NAMALWA (cell line): ENCODE results near the gene NCOA1.

Experiments
- DNase-seq: peaks from one replicate; pipeline ENCODE4 v3.0.0-alpha.2; 2015; ENCODE audit warnings: low spot score

The NCOA1 gene

DNA sequence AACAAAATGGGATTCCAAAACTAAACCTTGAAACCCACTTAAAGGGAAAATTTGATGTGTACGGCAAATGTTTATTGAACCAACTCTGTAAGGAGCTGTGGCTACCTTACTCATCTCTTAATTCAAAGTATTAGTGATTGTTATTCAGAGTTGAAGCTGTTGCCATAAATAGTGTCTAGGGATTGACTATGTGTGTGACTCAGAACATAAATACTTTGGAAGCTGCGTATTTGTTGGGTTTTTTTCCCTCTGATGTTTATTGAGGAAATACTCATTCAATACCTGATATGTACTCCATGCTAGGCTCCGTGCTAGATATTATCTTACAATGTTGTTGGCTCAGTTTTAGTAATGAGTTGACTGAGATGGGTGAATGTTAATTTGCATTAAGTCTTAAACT, 211.7 kb downstream of the NCOA1 start:
- no peak for DNase-seq

DNA sequence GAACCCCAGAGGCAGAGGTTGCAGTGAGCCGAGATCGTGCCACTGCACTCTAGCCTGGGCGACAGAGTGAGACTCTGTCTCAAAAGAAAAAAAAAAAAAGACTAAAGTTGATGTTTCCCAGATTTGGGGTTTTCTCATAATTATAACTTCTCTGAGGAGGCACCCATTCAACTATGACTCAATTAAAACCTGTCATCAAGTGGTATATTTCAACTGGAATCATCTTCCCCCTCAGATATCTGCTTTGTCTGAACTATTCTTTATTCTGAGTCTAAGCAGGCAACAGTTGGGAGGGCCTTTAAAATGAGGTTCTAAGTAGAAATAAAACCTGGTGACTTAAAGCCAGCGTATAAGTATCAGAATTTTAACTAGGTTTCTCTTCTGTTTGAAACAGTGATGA, 213.6 kb downstream of the NCOA1 start:
- no peak for DNase-seq

DNA sequence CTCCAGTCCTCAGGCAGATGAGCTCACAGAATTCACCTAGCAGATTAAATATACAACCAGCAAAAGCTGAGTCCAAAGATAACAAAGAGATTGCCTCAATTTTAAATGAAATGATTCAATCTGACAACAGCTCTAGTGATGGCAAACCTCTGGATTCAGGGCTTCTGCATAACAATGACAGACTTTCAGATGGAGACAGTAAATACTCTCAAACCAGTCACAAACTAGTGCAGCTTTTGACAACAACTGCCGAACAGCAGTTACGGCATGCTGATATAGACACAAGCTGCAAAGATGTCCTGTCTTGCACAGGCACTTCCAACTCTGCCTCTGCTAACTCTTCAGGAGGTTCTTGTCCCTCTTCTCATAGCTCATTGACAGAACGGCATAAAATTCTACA, 216.1 kb downstream of the NCOA1 start:
- no peak for DNase-seq

DNA sequence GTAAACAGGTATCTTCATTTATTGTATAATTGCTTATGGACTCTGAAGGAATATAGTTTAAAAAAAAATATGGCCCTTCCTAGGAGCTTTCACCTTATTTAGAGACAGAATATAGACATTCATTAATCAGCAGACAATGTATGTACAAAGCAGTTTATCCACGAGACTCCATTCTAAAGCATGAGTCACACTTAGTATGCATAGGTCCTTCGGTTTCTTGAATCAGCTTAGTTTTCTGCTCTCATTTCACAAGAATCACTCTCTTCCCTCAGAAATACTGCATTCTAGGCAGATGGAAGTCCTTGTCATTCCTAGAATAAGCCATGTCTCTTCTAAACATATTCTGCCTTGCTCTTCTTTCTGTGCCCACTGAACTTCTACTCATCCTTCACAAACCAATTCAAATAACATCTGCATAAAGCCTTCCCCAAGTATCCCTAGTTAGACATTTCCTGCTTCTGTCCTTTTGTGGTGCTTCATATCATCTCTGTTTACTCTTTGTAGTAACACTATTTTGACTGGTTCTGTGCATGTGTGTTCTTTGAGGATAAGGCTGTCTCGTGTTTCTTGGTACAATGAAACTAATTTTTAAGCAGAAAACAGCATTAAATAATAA, 217.6 kb downstream of the NCOA1 start:
- DNase-seq: no peak

DNA sequence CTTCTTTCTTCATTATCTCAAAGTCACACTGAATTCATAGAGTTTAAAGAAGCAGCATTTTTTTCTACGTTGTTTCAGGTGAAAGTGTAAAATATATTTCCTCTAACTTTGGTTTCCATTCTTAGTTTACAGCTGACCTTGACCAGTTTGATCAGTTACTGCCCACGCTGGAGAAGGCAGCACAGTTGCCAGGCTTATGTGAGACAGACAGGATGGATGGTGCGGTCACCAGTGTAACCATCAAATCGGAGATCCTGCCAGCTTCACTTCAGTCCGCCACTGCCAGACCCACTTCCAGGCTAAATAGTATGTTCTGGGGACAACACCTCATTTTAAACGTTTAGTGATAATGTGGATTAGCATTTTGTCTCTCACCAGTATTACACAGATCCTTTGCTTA, 219.8 kb downstream of the NCOA1 start:
- DNase-seq: no peak

DNA sequence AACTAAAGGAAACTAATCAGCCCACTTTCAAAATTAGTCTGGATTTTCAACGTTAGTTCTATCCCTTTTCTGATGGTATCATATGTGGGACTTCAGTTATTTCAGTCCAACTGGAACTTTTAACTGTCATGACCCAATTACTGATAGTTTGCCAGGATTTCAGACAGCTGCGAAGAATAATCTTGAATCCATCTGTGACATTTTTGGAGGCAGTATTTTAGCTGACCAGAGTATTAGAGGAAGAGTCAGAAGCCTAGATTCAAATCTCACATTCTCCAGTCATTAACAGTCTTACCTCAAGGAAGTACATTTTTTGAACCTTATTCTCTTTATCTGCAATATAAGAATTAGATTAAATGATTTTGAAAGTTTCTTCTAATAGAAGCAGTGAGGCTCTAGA, 220.8 kb downstream of the NCOA1 start:
- DNase-seq: no peak

DNA sequence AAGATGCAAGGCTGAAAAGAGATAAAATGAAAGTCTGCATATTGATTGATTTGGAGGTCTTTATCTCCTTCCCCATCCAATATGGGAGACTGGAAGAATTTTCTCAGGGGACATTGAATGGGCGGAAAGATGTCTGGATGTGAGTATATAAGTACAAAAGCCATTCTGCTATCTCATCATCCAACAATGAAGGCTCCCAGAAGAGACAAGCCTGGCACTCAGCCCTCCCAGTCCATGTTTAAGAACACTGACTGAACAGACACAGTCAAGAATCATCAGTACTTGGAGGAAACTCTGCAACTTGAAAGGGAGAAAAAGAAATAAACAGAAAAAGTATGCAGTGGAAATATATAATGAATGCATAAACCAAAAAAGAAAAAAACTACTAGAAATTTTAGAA, 221.2 kb downstream of the NCOA1 start:
- DNase-seq: no peak

DNA sequence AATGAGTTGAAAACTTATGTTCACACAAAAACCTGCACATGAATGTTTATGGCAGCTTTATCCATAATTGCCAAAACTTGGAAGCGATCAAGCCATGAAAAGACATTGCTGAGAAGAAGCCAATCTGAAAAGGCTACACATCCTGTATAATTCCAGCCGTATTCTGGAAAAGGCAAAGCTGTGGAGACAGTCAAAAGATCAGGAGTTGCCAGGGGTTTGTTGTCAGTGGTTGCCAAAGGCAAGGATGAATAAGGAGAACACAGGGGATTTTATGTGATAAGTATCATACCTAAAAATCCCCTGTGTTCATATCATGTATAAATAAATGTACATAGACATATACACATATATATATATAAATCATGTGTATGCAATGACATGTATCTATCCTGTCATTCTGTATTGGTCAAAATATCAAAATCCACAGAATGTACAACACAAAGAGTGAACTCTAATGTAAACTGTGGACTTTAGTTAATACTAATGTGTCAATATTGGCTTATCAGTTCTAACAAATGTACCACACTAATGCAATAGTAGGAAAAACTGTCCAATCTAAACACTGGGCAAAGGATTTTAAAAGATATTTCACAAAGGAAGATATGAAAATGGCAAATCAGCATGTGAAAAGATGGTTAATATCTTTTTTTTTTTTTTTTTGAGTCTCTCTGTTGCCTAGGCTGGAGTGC, 226.4 kb downstream of the NCOA1 start:
- DNase-seq: no peak

DNA sequence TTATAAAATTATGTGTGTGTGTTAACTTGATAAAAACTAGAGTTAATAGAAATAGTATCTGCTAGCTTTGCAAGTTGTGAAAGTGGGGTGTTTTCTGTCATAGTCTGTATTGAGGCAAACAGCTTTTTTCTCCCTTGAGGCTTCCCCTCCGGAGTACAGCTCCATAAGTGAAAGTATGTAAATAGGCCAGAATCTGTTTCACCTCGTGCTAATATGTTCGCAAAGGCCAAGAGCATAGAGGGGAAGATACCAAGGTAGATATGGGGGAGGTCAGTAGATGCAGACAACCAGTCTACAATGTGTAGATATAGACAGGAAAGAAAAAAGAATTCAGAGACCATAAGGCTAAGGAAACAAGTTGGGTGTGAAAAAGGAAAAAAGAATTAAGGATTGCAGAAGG, 229.3 kb downstream of the NCOA1 start:
- no peak for DNase-seq

DNA sequence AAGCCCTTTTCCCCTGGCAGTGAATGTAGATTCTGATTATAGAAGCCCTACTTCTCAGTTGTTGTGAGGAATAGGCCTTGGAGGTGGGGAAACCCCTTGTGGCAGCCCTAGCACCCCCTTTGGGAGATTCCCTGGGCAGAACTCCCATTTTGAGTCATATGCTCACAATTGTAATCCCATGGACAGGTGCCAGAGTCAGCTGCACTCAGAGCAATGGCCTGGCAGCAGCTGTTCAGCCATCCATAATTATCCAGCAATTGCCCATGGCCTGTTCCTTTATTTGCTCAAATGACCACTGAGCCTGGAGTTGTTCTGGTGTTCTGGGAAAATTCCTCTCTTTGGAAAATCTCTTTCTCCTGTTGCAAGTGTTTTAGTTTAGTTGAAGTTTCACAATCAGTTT, 230.4 kb downstream of the NCOA1 start:
- DNase-seq: no peak

DNA sequence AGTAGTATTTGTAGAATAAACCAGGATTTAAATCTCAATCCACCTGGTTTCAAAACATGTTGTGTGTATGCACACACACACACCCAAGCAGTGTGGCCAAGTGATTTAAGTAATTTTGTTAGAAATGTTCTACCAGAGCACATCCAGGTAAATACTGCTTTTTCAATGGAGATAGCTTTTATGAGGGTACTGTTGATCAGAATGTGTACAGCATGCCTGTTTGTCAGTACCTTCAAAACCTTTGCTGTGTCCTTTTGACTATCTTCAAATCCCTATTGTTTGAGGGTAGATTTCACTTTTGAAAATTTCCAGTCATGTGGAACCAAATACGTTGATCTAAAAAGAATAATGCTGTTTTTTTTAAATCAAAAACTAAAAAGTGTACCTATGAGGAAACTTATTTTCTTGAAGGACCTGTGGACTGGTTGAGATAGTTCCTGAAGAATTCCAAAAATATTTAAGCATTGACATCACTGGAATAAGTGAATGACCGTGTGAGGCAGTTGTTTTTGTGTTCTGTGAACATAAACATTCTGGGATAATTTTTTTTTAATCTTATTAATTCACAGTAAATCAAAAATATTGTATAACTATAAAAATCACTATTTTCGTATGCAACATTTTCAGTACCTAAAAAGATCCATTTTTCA, 231.2 kb downstream of the NCOA1 start:
- DNase-seq: no peak

DNA sequence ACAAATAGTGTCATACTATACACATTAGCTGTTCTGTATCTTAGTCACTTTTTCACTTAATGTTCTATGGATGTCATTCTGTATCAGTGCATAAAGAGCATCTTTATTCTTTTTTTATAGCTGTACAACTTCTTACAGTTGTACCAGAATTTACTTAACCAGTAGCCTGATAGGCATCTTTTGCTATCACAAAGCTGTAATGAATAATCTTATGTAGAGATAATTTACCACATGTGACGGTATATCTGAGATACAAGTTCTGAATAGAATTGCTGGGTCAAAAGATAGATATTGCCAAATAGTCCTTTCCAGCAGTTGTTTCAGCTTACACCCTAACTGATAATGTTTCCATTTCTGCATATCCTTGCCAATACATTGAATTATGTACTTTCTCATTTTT, 232.1 kb downstream of the NCOA1 start:
- DNase-seq: no peak

DNA sequence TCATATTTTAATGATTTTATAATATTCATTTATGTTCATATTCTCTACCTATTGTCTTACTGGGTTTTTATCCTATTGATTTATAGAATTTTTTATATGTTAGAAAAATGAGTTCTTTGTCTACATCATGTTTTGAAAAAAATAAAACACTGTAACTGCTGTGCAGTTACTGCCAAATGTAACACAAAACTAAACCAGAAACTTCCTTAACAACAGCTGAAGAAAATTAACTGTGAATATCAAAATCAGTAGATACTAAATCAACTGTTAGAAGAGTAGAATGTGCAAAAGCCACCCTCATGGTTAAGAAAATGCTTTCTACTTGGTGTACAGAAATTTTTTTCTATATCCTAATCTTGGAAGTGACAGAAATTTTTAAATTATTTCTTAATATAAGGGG, 232.6 kb downstream of the NCOA1 start:
- no peak for DNase-seq

DNA sequence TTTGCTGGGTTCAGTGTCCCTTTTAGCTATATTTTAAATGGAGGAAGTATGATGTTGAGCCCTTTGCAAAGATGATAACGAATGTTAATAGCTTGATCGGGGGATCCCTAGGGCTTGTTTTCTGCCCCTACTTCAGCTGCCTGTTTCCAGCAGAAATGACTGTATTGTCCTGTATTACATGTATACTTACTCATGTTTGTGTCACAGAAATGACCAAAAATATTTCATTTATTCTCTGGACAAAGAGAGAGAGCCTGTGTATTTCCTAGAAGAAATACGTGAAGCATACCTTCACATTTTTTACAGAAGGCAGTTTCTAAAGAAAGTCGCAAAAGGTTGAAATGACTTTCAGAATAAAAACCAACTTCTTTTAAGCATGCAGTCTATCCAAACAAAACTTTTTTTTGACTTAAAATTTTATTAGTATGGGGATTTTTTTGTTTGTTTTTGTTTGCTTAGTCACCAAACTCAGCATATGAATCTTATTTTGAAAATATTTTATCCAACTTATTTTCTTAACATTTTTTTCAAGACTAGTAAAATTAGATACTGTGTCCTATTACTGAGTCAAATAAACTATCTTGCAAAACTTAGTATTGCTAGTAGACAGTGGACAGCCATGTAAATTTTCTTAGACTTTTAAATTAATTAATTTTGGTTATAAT, 233.2 kb downstream of the NCOA1 start:
- no peak for DNase-seq

DNA sequence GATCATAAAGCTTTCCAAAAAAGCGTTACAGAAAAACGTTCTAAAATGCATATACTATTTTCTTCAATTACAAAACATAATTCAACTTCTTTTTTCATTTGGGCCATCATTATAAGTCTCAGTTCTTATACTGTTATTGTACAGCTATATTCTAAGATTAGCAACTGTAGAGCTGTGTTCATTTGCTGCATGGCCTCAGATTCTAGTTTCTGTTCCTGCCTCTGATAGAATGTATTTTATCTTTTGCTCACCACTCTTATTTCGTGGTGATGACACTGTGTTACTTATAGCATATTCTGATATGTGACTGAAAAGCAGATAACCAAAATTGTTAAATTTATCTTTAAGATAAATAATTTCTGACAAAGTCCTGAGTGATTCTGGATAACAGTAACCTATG, 234.9 kb downstream of the NCOA1 start:
- DNase-seq: no peak

DNA sequence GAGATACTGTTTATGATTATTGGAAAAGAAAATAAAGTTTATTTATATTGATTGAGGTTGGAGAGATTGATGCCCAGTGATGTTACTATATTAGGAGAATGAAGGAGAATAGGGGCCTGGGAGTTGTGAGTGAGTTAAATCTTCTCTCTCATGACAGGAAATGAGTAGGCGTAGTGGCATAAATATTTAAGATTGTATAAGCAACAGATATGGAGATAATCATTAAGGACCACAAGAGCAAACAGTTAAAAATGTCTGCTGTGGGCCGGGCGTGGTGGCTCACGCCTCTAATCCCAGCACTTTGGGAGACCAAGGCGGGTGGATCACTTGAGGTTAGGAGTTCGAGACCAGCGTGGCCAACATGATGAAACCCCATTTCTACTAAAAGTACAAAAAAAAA, 239.4 kb downstream of the NCOA1 start:
- DNase-seq: no peak

DNA sequence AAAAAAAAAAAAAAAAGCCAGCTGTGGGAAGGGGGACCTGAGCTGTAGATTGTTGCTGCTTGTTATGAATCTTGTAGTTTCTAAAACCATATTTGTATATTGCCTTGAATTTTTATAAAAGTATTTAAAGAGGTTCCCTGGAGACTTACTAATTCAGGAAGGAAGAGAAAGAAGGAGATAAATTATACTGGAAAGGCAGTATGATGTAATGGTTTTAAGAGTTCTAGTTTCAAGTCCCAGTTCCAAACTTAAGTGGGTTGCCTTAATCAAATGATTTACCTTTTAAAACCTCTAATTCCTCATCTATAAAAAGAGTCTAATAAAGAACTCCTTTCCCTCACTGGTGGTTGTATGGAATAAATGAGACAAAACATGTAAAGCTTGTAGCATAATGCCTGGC, 240.0 kb downstream of the NCOA1 start:
- DNase-seq: no peak

DNA sequence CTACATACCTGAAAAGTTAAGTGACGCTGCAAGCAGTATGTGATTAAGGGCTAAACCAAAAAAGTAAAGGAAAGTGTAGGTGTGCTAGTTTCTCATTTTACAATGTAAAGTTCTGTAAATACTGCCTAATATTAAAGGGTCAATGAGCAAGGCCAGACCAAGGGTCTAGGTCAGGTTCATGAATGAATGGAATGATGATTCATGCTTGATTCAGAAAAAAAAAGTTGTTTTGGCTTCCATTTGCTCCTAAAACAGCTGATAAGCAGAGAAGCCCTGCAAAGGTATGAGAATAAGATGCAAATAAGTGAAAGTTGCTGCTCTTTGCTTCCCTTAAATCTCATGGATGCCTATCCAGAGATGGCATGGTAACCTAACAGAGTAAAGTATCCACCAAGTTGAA, 240.9 kb downstream of the NCOA1 start:
- no peak for DNase-seq

DNA sequence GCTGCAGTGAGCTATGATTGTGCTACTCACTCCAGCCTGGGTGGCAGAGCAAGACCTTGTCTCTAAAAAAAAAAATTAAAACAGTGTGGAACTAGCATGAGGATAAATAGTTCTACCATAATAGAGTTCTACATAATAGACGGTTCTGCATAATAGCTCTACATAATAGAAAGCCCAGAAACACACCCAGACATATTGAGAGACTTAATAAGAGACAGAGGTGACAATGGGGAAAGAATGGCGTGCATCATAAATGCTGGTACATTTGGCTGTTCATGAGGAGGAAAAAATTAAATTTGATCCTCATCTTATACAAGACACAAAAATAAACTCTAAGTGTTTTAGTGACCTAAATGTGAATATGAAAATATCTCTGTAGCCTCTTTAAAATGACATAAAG, 243.7 kb downstream of the NCOA1 start:
- no peak for DNase-seq

DNA sequence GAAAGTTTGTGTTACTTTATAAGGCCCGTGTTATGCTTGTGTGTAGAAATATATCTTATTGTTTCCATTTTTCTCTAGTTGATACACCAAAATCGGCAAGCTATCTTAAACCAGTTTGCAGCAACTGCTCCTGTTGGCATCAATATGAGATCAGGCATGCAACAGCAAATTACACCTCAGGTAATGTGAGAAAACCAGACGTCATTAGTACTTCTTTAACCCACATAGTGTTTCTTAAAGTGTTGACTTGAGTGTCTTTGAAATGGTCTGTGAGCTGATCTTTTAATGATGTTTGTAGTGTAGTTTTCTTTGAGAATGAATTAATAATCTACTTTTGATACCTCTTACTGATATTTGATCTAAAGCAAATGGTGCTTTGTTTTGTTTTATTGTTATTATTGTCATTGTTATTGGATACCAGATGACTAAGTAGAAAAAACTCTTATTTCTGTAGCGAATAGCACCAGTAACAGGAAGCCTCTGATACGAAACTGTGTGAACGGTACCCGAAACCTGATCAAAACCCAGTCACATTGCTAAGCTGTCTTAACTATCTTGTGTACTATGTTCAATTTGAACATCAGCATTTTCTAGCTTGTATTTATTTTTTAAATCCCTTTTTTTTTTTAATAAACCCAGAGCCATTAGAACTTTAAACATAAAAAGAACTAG, 248.4 kb downstream of the NCOA1 start:
- DNase-seq: no peak

DNA sequence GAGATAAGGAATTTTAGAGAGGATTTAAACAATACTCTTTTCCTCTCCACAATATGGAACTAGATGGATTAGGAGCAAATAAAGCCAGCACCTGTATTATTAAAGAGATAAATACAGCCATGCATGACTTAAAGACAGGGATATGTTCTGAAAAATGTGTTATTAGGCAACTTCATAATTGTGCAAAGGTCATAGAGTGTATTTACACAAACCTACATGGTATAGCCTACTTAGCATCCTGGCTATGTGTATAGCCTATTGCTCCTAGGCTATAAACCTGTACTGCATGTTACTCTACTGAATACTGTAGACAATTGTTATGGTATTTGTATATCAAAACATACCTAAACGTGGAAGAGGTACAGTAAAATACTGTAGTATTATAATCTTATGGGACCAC, 249.1 kb downstream of the NCOA1 start:
- no peak for DNase-seq

DNA sequence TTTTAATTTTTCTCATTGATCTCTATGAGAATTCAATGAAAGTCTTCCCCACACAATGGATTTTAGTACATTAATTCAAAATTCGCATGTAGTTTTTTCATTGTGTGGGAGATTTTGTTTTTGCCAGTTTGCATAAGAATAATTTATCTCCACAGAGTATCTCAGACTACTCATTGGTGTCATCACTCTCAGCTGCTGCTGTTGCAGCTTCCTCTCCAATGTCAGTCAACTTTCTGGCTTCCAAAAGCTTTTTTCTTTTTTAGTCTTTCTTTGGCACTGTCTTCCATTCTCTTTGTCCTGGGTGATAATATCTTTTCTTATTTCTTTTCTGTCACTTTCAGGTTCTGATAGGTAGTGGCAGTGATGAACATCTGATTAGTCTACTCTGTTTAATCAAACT, 251.7 kb downstream of the NCOA1 start:
- DNase-seq: no peak

DNA sequence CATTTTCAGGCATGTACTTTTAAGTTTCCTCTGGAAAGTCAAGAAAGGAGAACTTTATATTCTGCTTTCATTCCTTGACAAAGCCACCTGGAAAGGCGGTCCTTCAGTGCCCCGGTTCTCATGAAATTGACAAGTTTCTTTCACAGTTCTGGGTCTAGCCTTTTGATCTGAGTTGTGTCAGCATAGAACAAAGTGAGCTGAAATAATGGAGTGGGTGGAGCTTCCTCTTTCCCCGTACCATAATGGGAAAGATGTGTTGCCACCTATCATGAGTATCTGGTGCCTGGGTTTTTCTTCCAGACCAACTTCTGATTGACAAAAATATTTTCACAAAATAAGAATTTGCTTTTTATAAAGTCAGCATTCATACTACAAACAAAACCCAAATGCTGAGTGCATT, 252.9 kb downstream of the NCOA1 start:
- no peak for DNase-seq
